Osteoblast (primary cell): ENCODE data around the gene SF3A1. TPM values are rescaled to one million over a fixed set of nuclear protein-coding genes. Genes with fewer than 3 reads are reported as not detected.

ENCODE experiments used
- DNase-seq: peaks from one replicate; pipeline ENCODE4 v3.0.0; 2011; ENCODE audit warnings: low spot score, mixed read lengths; ENCODE audit not compliant: insufficient read length; ENCODE audit errors: missing footprints
- H2AFZ ChIP-seq: 2 replicates; pipeline ENCODE4 v1.6.0; 2011; ENCODE audit warnings: mild to moderate bottlenecking, low read length
- H3K27ac ChIP-seq: 2 replicates; pipeline ENCODE4 v1.5.1; 2011; ENCODE audit warnings: mild to moderate bottlenecking, low read depth, low read length, moderate library complexity
- H3K27me3 ChIP-seq: 2 replicates; pipeline ENCODE4 v1.6.0; 2012; ENCODE audit warnings: mild to moderate bottlenecking, control low read depth, inconsistent platforms, low read length, moderate library complexity; ENCODE audit not compliant: insufficient read depth
- H3K36me3 ChIP-seq: 2 replicates; pipeline ENCODE4 v1.5.1; 2011; ENCODE audit warnings: mild to moderate bottlenecking, low read length, control low read depth, moderate library complexity; ENCODE audit not compliant: insufficient read depth
- H3K4me1 ChIP-seq: 2 replicates; pipeline ENCODE4 v1.5.1; 2011; ENCODE audit warnings: mild to moderate bottlenecking, low read length, control low read depth, moderate library complexity; ENCODE audit not compliant: insufficient read depth
- H3K4me2 ChIP-seq: 2 replicates; pipeline ENCODE4 v1.6.0; 2011; ENCODE audit warnings: mild to moderate bottlenecking, low read length; ENCODE audit not compliant: insufficient read depth
- H3K4me3 ChIP-seq: fragments of 200-600 bp; sonication (generic); 3 replicates; pipeline ENCODE4 v1.5.1; 2012; ENCODE audit warnings: mild to moderate bottlenecking, low read length, inconsistent platforms; ENCODE audit not compliant: insufficient read depth
- H3K79me2 ChIP-seq: 2 replicates; pipeline ENCODE4 v1.6.0; 2012; ENCODE audit warnings: mild to moderate bottlenecking, low read length, control low read depth, inconsistent platforms; ENCODE audit not compliant: insufficient read depth
- H3K9me3 ChIP-seq: 2 replicates; pipeline ENCODE4 v1.5.1; 2011; ENCODE audit warnings: low read depth, low read length, control low read depth
- H4K20me1 ChIP-seq: 2 replicates; pipeline ENCODE4 v1.6.0; 2012; ENCODE audit warnings: mild to moderate bottlenecking, low read length, control low read depth; ENCODE audit not compliant: insufficient read depth
- CTCF ChIP-seq: IDR thresholded peaks from 2 replicates; pipeline ENCODE4 v1.5.1; 2011; ENCODE audit warnings: mild to moderate bottlenecking, low read depth, low read length, moderate library complexity; ENCODE audit errors: extremely low read depth
- total RNA-seq: library from RNA; depleted of rRNA; stranded (reverse); fragments of >200 nt; gene quantifications from 2 replicates; pipeline ENCODE4 v1.2.3, GENCODE V29; 2012

SF3A1 gene
- total RNA-seq, 1 donor = 21.7 TPM

GRCh38 chr22:30335236-30335635 is 21.5 kb downstream of the SF3A1 start:
- no peaks in the 10 kb centered on the region for H3K27me3 ChIP-seq
- H3K27ac ChIP-seq = no peak overlapping the region
- peak; percentile 77 for DNase-seq
- H3K4me3 ChIP-seq = no peak overlapping the region
- peaks cover 10% of the 10 kb centered on the region for H4K20me1 ChIP-seq
- no peak overlapping the region for H3K4me2 ChIP-seq
- TF ChIP-seq CTCF = no peak
- H3K9me3 ChIP-seq = no peaks in the 10 kb centered on the region
- H3K36me3 ChIP-seq = peaks cover 90% of the 10 kb centered on the region
- H2AFZ ChIP-seq = no peak overlapping the region
- H3K4me1 ChIP-seq = no peaks in the 10 kb centered on the region
- H3K79me2 ChIP-seq = no peaks in the 10 kb centered on the region

GRCh38 chr22:30334646-30335045 is 22.0 kb downstream of the SF3A1 start:
- peaks cover 8% of the 10 kb centered on the region for H4K20me1 ChIP-seq
- no peak overlapping the region for H3K4me3 ChIP-seq
- H3K27me3 ChIP-seq = no peaks in the 10 kb centered on the region
- no peak for TF ChIP-seq CTCF
- peak; percentile 73 for DNase-seq
- H2AFZ ChIP-seq = no peak overlapping the region
- no peak overlapping the region for H3K4me2 ChIP-seq
- H3K4me1 ChIP-seq = no peaks in the 10 kb centered on the region
- peaks cover 86% of the 10 kb centered on the region for H3K36me3 ChIP-seq
- H3K9me3 ChIP-seq = no peaks in the 10 kb centered on the region
- no peaks in the 10 kb centered on the region for H3K79me2 ChIP-seq
- no peak overlapping the region for H3K27ac ChIP-seq

GRCh38 chr22:30333707-30334087 is 23.0 kb downstream of the SF3A1 start:
- Histone ChIP-seq H3K4me3 (no peak overlapping the region), H3K4me2 (no peak overlapping the region), H3K9me3 (no peaks in the 10 kb centered on the region), H2AFZ (no peak overlapping the region), H3K27me3 (no peaks in the 10 kb centered on the region), H3K36me3 (peaks cover 81% of the 10 kb centered on the region), H3K4me1 (no peaks in the 10 kb centered on the region), H3K79me2 (no peaks in the 10 kb centered on the region), H4K20me1 (peaks cover 8% of the 10 kb centered on the region), H3K27ac (no peak overlapping the region)
- DNase-seq = no peak
- TF ChIP-seq CTCF = no peak

- no peaks in the 10 kb centered on the region for H3K9me3 ChIP-seq
- H4K20me1 ChIP-seq = peaks cover 8% of the 10 kb centered on the region
- H3K4me2 ChIP-seq = no peak overlapping the region
- no peak overlapping the region for H3K27ac ChIP-seq
- no peak overlapping the region for H3K4me3 ChIP-seq
- H2AFZ ChIP-seq = no peak overlapping the region
- H3K4me1 ChIP-seq = no peaks in the 10 kb centered on the region
- peaks cover 76% of the 10 kb centered on the region for H3K36me3 ChIP-seq
- no peak for TF ChIP-seq CTCF
- H3K27me3 ChIP-seq = no peaks in the 10 kb centered on the region
- no peaks in the 10 kb centered on the region for H3K79me2 ChIP-seq
- DNase-seq = no peak
Measured at GRCh38 chr22:30332994-30333706, 23.5 kb downstream of the SF3A1 start.
